Stimulated activated CD4-positive, alpha-beta T cell treated with anti-CD3 and anti-CD28 coated beads, Interleukin-4, amount 100 ng/mL, for 4 hours (primary cell): Measurements from ENCODE around the gene HHLA2.
"Not testable (repeated sequence)": the region's sequence is repeated elsewhere in the genome, so short reads cannot be mapped to it uniquely, and the experiment has no call there.

Source experiments
- DNase-seq, 2 experiments: peaks; one replicate each; pipeline ENCODE4 v3.0.0-alpha.2; 2020

Gene HHLA2

DNA sequence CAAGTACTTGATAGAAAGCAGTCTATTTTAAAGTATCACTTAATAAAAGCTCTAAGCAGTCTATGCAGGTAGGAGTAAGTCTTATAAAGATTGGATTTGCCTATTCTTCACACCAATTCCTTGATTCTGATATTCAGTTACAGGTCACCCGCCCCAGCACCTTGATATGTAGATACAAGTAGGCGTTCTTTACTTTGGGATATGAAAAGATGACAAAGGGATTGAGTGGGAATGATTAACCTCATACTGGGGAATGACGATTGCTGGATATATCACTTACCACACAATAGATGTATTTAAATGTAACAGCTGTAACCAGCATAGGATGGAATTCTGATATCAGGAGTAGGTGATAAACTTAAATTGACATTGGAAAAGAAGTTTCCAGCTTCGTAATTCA lies 47.1 kb downstream of the HHLA2 start:
- no peak for DNase-seq

DNA sequence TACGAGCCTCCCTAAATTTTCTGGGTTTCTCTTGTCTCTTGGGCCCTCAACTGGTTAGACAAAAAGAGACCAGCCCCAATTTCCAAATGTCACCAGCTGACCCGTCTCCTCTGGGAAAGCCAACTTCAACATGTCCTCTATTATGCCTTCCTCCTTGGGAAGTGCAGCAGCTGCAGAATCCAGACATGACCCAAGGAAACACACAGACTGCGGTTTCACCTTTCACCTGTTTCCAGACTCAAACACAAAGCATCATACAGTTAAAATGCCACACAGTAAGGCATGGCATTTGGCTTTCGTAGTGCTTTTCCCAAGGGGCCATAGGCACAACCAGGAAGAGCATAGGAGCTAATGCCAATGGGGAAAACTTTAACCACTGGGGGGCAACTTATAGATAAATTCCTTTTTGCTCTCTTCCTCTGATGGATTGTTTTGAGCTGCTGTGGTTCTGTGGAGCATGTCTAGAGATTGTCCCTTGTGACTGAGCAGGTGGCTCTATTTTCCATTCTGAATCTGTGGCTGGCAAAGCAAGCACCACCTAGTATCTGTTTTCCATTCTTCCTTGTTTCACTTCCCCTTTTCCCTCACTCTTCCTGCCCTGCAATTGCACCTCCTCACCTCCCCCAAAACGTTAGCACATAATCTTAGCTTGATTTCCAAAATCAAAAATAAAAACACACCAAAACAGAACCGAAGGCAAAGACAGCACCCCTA lies 49.3 kb downstream of the HHLA2 start:
- DNase-seq, result no peak

DNA sequence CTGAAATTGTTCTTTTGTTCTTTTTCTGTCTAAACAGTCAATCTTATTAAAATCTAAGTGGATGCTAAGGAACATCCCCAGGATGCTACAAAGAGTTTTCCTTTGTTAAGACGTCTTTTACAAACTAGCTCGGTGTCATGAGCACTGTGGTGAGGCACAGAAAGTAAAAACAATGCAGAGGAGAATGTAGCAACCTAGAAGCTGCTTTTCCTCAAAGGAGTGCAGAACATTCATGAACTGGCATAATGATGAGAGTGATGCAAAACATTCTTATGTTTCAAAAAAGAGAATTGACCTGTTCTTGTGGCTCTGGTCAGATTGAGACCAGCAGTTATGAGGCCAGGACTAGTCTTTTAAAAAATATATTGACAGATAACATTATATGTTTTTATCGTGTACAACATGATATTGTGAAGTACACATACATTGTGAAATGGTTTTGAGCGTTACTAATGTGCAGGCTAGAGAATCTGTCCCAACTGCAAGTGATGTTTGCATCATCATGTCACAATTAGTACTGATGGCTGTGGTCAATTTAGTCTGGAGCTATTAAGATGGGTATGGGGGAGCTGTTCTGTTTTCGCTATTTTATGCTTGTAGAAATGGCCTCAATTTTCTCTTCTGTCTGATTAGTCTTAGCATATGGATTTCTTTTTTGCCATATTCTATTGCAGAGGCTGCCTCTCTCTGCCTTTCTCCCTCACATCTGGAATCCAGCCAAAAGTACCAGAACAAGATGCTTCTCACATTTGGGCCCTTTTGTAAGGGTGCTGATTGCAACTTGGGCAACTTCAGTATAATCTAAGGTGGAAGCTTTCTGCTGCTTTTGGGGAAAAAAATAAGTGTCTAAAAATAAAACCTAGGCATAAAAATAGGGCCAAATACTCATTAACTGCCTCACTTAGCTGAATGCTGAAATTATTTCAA lies 50.2 kb downstream of the HHLA2 start:
- no peak for DNase-seq

DNA sequence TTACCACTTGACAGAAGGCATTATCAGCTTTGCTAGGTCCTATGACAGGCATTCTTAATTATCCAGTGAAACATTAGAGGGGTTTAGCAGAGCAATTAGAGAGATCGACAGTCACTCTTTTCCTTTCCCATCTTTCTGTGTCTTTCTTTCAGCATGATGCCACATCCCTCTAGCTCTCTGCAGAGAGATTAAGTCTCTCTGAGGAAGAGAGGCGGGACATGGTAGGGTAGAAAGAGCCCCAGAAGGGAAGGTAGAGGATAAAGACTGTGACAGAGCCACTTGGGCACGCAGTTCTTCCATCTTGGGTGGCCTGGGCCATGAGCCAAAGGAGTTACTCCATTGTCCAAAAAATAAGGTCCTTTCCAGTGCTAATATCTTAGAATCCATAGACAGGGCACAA lies 55.8 kb downstream of the HHLA2 start:
- no peak for DNase-seq

DNA sequence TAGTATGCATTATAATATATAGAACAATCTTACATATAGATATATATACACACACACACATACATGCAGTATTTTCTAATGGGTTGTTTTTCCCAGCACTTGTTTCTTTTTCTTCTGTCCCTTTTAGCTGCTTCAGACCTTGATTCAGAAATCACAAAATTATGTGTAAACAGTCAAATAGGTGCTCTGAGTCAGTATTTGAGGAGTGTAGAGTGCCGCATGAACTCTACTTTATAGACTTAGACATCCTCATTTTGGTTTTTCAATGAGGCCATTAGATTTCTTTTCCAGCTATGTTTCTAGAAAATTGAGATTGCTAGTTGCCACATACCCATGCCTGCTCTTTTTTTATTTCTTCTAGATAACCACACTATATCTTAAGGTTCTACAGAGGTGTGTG lies 58.2 kb downstream of the HHLA2 start:
- no peak for DNase-seq

DNA sequence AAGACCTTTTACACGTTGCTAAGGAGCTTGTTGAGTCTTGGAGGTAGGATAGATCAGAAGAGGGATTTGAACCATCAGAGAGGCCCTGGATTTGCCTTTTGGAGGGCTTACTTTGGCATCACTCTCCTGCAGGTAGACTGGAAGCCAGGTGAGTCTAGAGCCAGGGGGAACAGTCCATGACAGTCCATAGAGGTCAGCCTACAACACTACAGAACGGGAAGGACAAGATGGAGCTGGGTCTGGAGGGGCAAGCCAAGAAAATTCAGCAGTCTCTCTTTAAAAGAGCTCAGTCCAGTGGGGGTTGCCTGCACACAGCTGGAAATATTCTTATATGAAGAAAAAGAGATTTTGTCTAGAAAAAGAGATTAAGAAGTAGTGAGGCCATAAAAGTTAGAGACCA lies 60.7 kb downstream of the HHLA2 start:
- no peak for DNase-seq

DNA sequence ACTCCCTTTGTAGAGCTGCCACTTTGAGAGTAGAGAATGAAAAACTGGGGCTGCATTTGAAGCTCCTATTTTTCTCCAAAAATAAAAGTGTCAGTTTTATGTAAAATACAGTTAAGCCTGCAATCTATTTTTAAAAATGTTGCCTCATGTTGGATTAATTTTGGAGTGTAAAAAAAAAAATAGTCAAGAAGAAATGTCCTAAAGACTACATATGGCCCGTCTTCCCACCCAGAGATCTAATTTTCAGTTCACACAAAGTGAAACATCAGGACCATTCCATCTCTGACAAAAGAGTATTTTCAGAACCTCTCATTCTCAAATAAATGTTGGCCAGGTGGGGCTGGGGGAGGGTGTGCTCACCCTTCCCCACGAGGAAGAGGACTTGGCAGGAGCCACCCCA lies 62.7 kb downstream of the HHLA2 start:
- no peak for DNase-seq

DNA sequence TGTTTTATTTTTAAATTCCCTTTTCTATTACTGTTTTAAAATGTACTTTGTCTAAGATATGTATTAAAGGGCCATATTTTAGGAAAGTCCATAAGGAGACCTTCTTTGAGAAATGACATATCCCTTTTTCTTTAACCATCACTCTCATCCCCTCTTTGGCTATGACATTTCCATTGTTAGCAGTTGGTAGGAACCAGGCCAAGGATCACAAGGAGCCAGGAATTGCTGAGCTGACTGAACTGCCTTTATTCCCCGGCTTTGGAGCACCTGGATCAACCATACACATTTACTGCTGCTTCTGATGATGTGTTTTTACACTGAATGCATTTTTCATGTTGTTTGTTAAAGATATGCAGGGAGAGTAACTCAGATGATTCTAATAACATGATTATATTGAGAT lies 79.7 kb downstream of the HHLA2 start:
- DNase-seq, result no peak

DNA sequence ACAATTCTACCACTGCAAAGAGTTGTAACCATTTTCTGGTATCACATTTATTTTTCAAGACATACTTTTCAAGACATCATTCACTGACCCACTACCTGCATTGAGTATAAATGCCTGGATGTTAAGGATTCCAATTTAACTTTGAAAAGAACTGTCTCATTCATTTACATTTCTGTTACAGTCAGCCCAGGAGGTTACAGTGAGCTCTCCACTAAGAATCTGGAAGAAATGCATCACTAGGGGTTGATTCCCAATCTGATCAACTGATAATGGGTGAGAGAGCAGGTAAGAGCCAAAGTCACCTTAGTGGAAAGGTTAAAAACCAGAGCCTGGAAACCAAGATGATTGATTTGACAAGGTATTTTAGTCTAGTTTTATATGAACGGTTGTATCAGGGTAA lies 81.0 kb downstream of the HHLA2 start:
- no peak for DNase-seq

DNA sequence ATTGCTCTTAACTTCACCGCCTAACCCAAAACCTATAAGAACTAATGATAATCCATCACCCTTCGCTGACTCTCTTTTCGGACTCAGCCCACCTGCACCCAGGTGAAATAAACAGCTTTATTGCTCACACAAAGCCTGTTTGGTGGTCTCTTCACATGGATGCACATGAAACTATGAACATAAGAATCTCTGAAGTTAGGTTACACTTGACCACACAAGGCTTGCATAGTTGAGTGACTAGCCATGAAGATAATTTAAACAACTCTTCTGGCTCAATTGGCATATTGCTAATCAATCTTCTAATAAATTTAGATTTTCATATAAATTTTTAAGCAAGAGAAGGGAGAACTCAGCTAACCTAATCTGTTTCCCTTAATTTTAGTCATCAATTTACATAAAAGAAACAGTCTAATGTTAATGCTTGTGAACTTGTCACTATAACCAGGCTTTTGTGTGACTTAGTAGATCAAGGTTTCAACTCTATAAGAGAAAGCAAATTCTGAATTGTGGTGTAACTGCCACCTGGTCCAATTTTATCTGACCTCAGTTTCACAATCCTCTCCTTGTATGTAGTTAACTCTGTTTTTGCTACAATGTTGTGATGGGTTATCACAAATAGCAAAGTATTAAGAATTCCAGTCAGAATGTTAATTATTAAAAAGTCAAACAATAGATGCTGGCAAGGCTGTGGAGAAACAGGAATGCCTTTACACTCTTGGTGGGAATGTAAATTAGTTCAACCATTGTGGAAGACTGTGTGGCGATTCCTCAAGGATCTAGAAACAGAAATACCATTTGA lies 82.0 kb downstream of the HHLA2 start:
- no peak for DNase-seq

DNA sequence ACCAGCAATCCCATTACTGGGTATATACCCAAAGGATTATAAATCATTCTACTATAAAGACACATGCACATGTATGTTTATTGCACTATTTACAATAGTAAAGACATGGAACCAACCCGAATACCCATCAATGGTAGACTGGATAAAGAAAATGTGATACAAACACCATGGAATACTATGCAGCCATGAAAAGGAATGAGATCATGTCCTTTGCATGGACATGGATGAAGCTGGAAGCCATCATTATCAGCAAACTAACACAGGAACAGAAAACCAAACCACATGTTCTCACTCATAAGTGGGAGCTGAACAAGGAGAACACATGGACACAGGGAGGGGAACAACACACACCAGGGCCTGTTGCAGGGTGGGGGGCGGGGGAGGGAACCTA lies 82.6 kb downstream of the HHLA2 start:
- not testable (repeated sequence) for DNase-seq

DNA sequence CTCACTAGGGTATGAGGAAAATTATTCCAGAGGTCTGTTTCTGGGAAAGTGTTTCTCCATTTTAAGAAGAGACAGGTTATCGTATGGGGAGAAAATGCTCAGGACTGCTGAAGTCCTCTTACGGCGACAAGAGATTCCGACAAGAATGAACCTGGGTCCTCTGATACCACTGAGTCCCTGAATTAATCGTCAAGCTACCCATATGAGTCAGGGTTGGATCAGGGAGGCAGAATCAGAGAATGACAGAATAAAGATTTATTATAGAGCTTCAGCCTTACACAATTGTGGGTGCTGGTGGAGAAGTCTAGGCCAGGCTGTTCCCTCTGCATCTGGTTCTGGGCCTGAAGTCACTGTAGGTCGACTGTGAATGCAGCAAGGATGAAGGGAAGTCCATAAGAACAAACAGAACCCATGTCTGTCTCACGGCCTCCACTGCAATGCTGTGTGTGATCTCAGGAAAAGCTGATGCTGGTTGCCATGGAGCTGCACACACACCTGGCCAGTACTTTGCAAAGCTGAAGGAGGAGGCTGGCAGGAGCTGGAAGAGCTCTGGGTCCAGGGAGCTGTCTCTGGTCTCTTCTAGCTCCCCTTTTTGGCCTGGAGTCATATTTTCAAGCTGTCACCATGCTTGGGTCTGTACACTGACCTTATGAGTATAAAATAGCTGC lies 83.9 kb downstream of the HHLA2 start:
- DNase-seq, result no peak

DNA sequence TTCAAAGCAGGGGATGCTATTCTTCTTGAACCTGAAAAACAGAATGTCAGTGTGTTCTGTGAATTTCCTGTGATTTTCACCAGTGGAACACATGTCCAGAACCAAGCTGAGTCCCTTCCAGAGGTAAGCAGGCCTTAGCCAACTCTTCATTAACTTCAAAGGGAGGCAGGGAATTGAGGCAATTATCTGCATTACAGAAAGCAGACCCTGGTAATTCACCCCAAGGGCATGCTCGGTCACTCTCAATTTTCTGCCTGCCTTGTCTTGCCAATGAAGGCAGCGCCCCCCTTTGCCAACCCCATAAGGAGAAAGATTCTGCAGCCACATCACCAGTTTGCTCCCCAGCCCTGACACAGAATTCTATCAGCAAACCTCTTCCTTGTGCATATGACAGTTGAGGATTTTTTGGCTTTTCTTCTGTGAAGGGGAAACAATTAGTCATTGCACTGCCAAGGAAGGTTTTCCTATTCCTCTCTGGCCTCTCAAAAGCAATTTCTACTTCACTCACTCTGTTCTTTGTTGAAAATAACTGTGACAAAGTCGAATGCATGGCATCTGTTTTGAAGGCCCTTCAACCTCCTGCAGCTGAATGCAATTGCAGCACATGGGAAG lies 85.3 kb downstream of the HHLA2 start:
- no peak for DNase-seq

DNA sequence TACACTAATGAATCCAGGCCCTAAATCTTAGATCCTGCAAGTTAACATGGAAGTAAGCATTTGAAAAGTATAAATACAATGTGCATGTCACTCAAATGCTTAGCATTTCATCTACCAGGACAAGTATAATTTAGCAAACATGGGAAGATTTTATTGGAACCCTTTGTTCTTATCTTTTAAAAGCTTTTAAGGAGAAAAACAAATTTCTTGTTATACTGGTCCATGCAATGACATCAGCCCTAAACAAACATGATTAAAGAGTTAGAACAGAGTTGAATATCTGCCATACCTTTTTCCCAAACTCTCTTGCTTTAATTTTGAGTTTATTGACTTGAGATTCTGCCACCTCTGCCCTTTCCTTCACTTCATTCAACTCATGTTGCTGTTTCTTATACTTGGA lies 87.0 kb downstream of the HHLA2 start:
- DNase-seq, result no peak

DNA sequence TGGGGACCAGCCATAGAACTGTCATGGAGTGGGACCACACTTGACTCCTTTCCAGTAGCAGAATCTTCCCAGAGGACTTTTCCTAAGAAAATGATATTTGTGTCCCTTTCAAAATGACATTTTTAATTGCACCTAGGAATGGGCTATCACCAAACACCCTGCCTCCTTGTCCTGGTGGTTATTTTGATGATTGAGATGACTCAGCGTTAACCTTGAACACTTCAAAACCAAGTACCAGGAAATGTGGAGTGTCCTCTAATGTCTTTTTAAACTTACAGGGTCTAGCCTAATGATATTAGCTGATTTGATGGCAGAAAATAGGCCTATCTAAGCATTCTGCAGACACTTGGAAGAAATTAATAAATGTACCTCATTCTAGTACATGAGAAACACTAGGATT lies 90.7 kb downstream of the HHLA2 start:
- DNase-seq, result no peak

DNA sequence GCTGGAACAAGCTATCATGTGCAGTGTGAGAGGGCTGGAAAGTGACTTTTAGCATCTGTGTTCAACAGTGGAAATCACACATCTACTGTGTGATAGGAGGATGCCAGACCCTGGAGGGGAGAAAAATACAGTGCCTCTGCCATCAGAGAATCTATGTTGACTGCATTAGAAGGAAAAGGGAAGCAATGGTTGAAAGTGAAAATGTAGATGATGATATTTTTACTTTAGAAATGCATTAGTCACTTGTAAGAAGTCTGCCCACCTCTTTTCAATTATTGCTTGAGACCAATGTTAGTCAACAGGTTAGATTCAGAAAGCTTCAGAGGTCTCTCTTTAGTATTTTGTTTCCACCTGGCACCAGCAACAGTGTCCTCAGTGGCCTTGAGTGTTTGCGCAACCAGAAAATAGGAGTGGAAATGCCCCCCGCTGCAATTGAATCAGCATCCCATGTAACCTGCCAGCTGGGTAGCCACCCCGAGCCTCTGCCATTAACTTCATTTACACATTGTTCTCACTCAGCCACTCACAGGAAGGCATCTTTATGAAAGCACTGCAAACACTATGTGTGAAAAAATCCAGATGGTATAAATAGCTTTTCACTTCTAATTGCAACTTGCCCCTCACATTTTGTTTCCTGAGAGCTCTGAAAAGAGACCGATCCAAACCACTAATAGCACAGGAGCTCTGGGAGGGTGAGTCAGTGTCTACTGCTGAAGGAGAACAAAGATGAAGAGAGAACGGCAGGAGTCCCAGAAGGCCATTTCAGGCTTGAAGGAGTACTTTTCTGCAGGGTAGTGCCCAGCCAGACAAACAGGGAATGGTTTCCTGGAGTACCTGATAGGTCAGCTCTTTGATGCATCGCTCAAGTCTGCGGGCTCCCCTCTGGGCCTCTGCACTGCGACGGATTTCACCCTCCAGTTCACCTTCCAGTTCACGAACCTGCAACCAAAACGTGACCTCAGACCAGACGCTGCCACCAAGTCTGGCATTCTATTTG lies 92.1 kb downstream of the HHLA2 start:
- peak in 1 of 2 experiments; percentile 9 for DNase-seq

DNA sequence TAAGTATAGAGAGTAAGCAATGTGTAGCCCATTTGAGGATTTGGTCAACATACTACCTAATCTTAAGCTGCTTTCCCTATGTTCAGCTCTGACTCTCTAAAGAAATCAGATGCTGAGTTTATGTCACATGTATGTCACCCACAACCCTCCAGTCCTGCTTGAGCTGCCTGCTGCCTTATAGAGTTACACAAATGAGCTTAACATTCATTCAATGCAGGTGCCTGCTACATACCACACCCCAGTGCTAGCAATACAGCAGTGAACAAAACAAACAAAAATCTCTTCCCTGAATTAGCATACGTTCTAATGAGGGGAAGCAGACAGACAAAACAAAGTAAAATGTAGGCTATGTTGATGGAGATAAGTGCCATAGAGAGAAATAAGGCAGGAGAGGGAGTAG lies 93.0 kb downstream of the HHLA2 start:
- no peak for DNase-seq

DNA sequence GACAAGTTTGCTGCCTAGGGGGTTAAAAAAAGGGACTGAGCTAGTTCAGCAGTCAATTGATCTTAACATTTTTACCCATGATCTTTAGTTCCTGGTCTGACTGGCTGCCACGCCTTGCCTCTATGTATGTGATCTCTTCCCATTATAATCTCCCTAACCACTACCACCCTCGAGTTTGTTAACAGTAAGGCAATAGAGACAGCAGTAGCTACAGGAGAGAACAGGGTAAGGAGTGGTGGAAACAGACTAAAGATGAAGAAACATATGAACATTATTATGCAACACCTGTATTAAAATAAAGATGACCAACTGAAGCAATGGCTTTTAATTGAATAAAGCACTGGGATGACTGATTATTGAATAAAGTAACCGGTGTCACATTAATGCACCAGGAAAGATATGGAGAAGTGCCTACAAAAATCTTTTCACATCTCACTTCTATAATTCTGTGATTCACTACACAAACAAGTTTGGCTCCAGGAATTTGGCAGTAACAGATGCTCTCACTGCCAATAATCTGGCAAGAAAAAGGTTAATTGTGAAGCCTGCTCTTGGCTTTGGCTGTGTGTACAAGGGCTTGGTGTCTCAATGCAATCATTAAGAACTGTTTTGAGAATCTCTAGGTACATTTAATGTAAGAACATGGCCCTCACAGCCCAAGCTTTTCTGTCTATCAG lies 95.7 kb downstream of the HHLA2 start:
- DNase-seq, result no peak

DNA sequence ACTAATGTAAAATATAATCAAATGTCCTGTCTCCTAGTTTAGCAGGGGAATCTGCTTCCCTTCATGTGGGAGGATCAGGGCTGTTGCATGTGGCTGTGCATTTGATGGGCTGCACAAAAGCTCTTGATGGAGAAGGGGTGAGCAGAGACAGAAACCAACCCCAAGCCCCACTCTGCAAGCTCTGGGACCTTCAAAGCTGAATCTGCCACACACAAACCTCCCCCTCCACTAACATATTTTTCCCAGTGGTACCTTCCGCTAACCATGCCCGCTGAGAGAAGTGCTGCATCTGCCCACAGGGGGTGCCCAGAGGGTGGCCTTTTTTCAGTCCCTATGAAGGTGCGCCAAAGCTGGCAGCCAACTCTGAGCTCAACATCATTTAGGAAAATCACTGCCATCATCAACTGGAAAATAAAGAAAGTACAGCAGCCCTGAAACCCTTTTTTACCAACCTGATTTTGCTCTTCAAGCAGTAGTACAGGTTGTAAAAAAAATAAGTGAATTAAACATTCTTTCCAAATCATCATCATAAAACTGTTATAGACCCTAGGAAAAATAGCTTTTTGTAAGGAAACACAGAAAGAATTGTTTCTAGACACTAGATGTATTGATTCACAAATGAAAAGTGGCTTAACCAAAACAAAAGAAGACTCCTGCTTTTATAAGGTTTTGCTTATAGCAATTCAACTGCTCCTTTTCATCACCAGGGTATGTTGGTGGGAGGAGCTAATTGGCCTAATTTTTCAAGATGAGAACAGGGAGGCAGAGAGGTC lies 97.0 kb downstream of the HHLA2 start:
- no peak for DNase-seq

DNA sequence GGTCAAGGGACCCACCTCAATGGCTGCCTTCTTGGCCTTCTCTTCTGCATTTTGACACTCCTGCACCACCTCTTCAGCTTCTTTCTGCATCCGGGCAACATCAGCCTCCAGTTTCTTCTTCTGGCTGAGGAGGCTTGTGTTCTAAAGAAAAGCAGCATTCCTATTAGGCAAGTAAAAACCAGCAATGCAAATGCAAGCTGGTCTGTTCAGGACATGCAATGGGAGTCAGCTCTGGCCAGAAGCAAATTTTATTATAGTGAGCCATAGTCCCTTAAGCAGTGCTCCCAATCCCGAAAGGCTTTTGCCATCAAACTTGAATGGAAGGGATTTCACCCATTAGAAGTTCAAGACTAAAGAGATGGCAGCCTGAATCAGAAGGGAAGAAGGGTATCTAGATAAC lies 97.7 kb downstream of the HHLA2 start:
- DNase-seq, result no peak
